SK-N-SH (cell line): ENCODE results near the gene KCNC4. TPM values are rescaled to one million over a fixed set of nuclear protein-coding genes. Genes with fewer than 3 reads are reported as not detected.

Experiments
- CTCF ChIA-PET: fragments of 300-600, 350-600 bp; formaldehyde crosslinking; extraction: SDS; loops from one replicate; lab custom pipeline; 2021; lab: Yijun Ruan, JAX
- POLR2A ChIA-PET: fragments of 350-600 bp; sonication (Branson Sonifier 250); formaldehyde crosslinking; extraction: SDS; loops from one replicate; lab custom pipeline; 2020; ENCODE audit warnings: antibody characterized with exemption, inconsistent platforms; lab: Yijun Ruan, JAX
- DNase-seq: peaks from one replicate; pipeline ENCODE4 v3.0.0; 2012
- H2AFZ ChIP-seq: fragments of 200-600 bp; sonication (generic); 2 replicates; pipeline ENCODE4 v1.8.1; 2016; ENCODE audit warnings: antibody characterized with exemption, mild to moderate bottlenecking, low read depth
- H3F3A ChIP-seq: fragments of 200-600 bp; sonication (generic); replicated peaks from 2 replicates; pipeline ENCODE3; 2016; ENCODE audit warnings: antibody characterized with exemption, mild to moderate bottlenecking; ENCODE audit not compliant: insufficient read depth
- H3K27ac ChIP-seq, 2 experiments: fragments of 200-500 bp in 1 of 2; fragments of 200-600 bp in 1 of 2; sonication (Bioruptor generic) in 1 of 2; sonication (generic), shearing (Covaris generic) in 1 of 2; 2 replicates each; pipeline versions ENCODE4 v1.5.1 to v1.6.1; 2014 to 2016; ENCODE audit warnings: low read depth in 2 of 2, inconsistent platforms in 1 of 2, low read length in 1 of 2, mild to moderate bottlenecking in 1 of 2, mixed read lengths in 1 of 2
- H3K27me3 ChIP-seq: fragments of 200-600 bp; sonication (generic), shearing (Covaris generic); 2 replicates; pipeline ENCODE4 v1.6.1; 2016; ENCODE audit warnings: mixed run types; ENCODE audit not compliant: insufficient read depth
- H3K36me3 ChIP-seq, 2 experiments: fragments of 200-500 bp in 1 of 2; fragments of 200-600 bp in 1 of 2; sonication (Bioruptor generic) in 1 of 2; sonication (generic) in 1 of 2; replicated peaks in 1 of 2; 2 replicates each; pipeline versions ENCODE3 to v1.5.1; 2014 to 2016; ENCODE audit warnings: low read length in 1 of 2, mild to moderate bottlenecking in 1 of 2; ENCODE audit not compliant: insufficient read depth in 2 of 2, control insufficient read depth in 1 of 2
- H3K4me1 ChIP-seq, 2 experiments: fragments of 200-500 bp in 1 of 2; fragments of 200-600 bp in 1 of 2; sonication (Bioruptor generic) in 1 of 2; sonication (generic), shearing (Covaris generic) in 1 of 2; 2 replicates each; pipeline versions ENCODE4 v1.5.1 to v1.6.1; 2014 to 2016; ENCODE audit warnings: low read depth in 1 of 2, low read length in 1 of 2, mixed run types in 1 of 2; ENCODE audit not compliant: insufficient read depth in 2 of 2, control insufficient read depth in 1 of 2
- H3K4me2 ChIP-seq: fragments of 200-600 bp; sonication (generic), shearing (Covaris generic); 2 replicates; pipeline ENCODE4 v1.6.1; 2017; ENCODE audit warnings: mixed run types
- H3K4me3 ChIP-seq, 2 experiments: fragments of 200-500 bp in 1 of 2; fragments of 200-600 bp in 1 of 2; sonication (Bioruptor generic) in 1 of 2; sonication (generic), shearing (Covaris generic) in 1 of 2; 2 replicates each; pipeline versions ENCODE4 v1.5.1 to v1.8.1; 2014 to 2016; ENCODE audit warnings: low read depth in 2 of 2, inconsistent platforms in 1 of 2, low read length in 1 of 2, mild to moderate bottlenecking in 1 of 2, mixed read lengths in 1 of 2, moderate library complexity in 1 of 2
- H3K79me2 ChIP-seq: fragments of 200-600 bp; sonication (generic); 2 replicates; pipeline ENCODE4 v1.8.1; 2017; ENCODE audit warnings: mild to moderate bottlenecking; ENCODE audit not compliant: insufficient read depth
- H3K9ac ChIP-seq: fragments of 200-600 bp; sonication (generic); 2 replicates; pipeline ENCODE4 v1.6.1; 2017; ENCODE audit warnings: mixed run types
- H3K9me2 ChIP-seq: fragments of 200-600 bp; sonication (generic); 2 replicates; pipeline ENCODE4 v1.6.1; 2017; ENCODE audit warnings: mixed run types
- H3K9me3 ChIP-seq: fragments of 200-600 bp; sonication (generic); 2 replicates; pipeline ENCODE4 v1.6.1; 2017; ENCODE audit warnings: mixed run types, mild to moderate bottlenecking, moderate library complexity
- H4K20me1 ChIP-seq: fragments of 200-600 bp; sonication (generic); 2 replicates; pipeline ENCODE4 v1.6.1; 2017; ENCODE audit warnings: mild to moderate bottlenecking, mixed run types; ENCODE audit not compliant: insufficient read depth
- CHD2 ChIP-seq: fragments of 150-350 bp; IDR thresholded peaks from 2 replicates; pipeline ENCODE4 v1.6.1; 2018; ENCODE audit warnings: low read length; ENCODE audit not compliant: partially characterized antibody
- EP300 ChIP-seq, 2 experiments: IDR thresholded peaks; 2 replicates each; pipeline versions ENCODE4 v1.4.0 to v1.6.1; 2012; ENCODE audit warnings: borderline replicate concordance in 1 of 2, low read depth in 1 of 2, low read length in 1 of 2
- FOSL2 ChIP-seq: IDR thresholded peaks from 2 replicates; pipeline ENCODE4 v1.4.0; 2012; ENCODE audit warnings: low read depth, mild to moderate bottlenecking, moderate library complexity, borderline replicate concordance
- FOXJ3 ChIP-seq: sonication (generic); formaldehyde crosslinking; IDR thresholded peaks from 2 replicates; pipeline ENCODE4 v1.5.1; 2020; ENCODE audit warnings: mild to moderate bottlenecking, missing genetic modification reagents
- GABPA ChIP-seq: IDR thresholded peaks from 2 replicates; pipeline ENCODE4 v1.4.0; 2012; ENCODE audit warnings: low read depth, mild to moderate bottlenecking
- GATA2 ChIP-seq: sonication (generic); formaldehyde crosslinking; IDR thresholded peaks from 2 replicates; pipeline ENCODE4 v1.5.0; 2020; ENCODE audit warnings: mild to moderate bottlenecking, missing genetic modification reagents
- IRF3 ChIP-seq: fragments of 150-350 bp; IDR thresholded peaks from 2 replicates; pipeline ENCODE4 v1.6.1; 2016; ENCODE audit warnings: mild to moderate bottlenecking, low read depth, low read length
- JUND ChIP-seq: IDR thresholded peaks from 2 replicates; pipeline ENCODE4 v1.4.0; 2012
- MEF2A ChIP-seq: IDR thresholded peaks from 2 replicates; pipeline ENCODE4 v1.4.0; 2012; ENCODE audit warnings: low read depth, borderline replicate concordance
- MXI1 ChIP-seq: IDR thresholded peaks from 2 replicates; pipeline ENCODE4 v1.6.1; 2012; ENCODE audit warnings: mild to moderate bottlenecking, low read depth, low read length, improper control_type of control experiment
- NFIC ChIP-seq: IDR thresholded peaks from 2 replicates; pipeline ENCODE4 v1.4.0; 2012; ENCODE audit warnings: borderline replicate concordance
- POLR2AphosphoS5 ChIP-seq: IDR thresholded peaks from 2 replicates; pipeline ENCODE4 v1.6.1; 2012; ENCODE audit warnings: low read depth, low read length
- RAD21 ChIP-seq: IDR thresholded peaks from 2 replicates; pipeline ENCODE4 v1.6.1; 2012; ENCODE audit warnings: mild to moderate bottlenecking, low read length
- RCOR1 ChIP-seq: fragments of 150-350 bp; IDR thresholded peaks from 2 replicates; pipeline ENCODE4 v1.6.1; 2017; ENCODE audit warnings: antibody characterized with exemption, low read length
- TAF1 ChIP-seq: IDR thresholded peaks from 2 replicates; pipeline ENCODE4 v1.6.1; 2012; ENCODE audit warnings: low read depth, mild to moderate bottlenecking, low read length, moderate library complexity, borderline replicate concordance
- TCF12 ChIP-seq: IDR thresholded peaks from 2 replicates; pipeline ENCODE4 v1.4.0; 2012
- TEAD4 ChIP-seq: IDR thresholded peaks from 2 replicates; pipeline ENCODE4 v1.4.0; 2012; ENCODE audit warnings: mild to moderate bottlenecking, borderline replicate concordance; ENCODE audit not compliant: insufficient read depth
- USF1 ChIP-seq: IDR thresholded peaks from 2 replicates; pipeline ENCODE4 v1.4.0; 2012; ENCODE audit warnings: low read depth, borderline replicate concordance
- USF2 ChIP-seq: fragments of 150-350 bp; IDR thresholded peaks from 2 replicates; pipeline ENCODE4 v1.6.1; 2017; ENCODE audit warnings: antibody characterized with exemption, low read length, low read depth, borderline replicate concordance
- WGBS: methylation state at CpG from one replicate; pipeline ENCODE4 v1.1.6; 2017; ENCODE audit warnings: low lambda C conversion rate; 5-methylcytosine and 5-hydroxymethylcytosine counted together
- polyA plus RNA-seq, 3 experiments: library from polyadenylated mRNA; depleted of rRNA; stranded (reverse); fragments of >200 nt; gene quantifications; 2 replicates each; pipeline ENCODE4 v1.2.3, GENCODE V29; 2012
- TF ChIP-seq, protein P1 (sequence below): IDR thresholded peaks from 2 replicates; pipeline ENCODE4; 2012

Gene KCNC4
- polyA plus RNA-seq, 1 of the 3 experiments (the other 2 are of a cell fraction): 0.51 TPM

DNA sequence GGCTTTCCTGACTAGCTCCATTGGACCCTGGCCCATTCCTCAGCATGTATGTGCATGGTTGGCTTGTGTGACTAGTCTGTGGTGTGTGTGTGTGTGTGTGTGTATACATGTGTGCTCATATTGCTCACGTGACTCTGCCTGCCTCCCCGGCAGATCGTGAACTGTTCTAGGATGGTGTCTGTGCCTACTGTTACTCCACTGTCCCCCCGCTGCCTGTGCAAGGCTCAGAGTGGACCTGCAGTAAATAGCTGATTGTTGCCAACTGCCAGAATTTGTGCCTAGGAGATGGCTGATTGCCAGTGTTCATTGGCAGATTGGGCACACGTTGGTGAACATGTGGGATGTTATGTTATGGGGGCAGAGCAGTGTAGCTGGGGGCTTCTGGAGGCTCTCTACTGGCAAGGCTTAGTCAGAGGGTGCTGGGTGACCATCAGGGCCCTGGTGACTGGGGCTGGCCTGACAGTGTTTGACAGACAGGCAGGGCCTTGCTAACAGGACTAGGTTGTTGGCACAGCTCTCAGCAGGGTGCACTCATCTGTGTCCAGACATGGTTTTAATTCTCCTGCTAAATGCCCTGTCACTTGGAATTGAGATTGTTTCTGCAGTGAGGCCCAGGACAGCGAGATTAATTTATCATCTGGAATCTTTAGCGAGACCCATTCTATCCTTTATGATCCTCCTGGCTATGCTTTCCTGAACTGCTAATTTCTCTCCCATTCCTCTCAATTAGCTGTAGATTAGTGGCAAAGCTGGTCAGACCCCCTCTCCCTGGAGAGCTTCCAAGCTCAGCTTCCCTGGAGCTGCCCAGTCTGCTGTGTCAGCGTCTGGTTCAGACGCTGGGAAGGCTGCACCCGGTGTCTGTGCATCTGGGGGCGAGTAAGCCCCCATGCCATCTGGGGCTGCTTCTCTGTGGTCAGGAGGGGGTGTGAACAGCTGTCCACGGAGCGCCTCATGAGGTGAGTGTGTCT is 39.1 kb upstream of the KCNC4 start:
- POLR2A ChIA-PET: interaction anchor here (0.6 to 1.5 kb wide), 6 partner anchors 16 to 136 kb away, joined by 3 to 6 read pairs (median 4); no protein-coding TSS in a partner anchor
- H2AFZ ChIP-seq: no peak overlapping the region
- H3F3A ChIP-seq: no peaks in the 10 kb centered on the region
- no peak overlapping the region for H3K4me2 ChIP-seq
- H3K4me3 ChIP-seq: no peak overlapping the region
- peak overlapping the region in 1 of 2 experiments; percentile 96; a peak in 2 of 4 replicates for H3K27ac ChIP-seq
- no peak for TF ChIP-seq MEF2A
- TF ChIP-seq IRF3: 0 out of 2 replicates have a peak, but pooled peaks have one; percentile 9
- peak; percentile 94 for TF ChIP-seq GATA2 (CRISPR knock-in tag)
- TF ChIP-seq TAF1: no peak
- TF ChIP-seq RCOR1: peak; percentile 96
- TF ChIP-seq, protein P1, sequence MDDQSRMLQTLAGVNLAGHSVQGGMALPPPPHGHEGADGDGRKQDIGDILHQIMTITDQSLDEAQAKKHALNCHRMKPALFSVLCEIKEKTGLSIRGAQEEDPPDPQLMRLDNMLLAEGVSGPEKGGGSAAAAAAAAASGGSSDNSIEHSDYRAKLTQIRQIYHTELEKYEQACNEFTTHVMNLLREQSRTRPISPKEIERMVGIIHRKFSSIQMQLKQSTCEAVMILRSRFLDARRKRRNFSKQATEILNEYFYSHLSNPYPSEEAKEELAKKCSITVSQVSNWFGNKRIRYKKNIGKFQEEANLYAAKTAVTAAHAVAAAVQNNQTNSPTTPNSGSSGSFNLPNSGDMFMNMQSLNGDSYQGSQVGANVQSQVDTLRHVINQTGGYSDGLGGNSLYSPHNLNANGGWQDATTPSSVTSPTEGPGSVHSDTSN: peak; percentile 33
- TF ChIP-seq TCF12: peak; percentile 70
- TF ChIP-seq MXI1: no peak; the same call in none of the 2 replicates
- TF ChIP-seq USF1: no peak; the same call in 1 of the 2 replicates
- no peak for TF ChIP-seq FOSL2
- no peak for TF ChIP-seq JUND
- peak; percentile 17 for TF ChIP-seq RAD21
- peak; percentile 86 for TF ChIP-seq CHD2
- peak; percentile 94 for TF ChIP-seq FOXJ3
- TF ChIP-seq POLR2AphosphoS5: peak; percentile 57; the same call in 1 of the 2 replicates
- no peak for TF ChIP-seq USF2
- TF ChIP-seq TEAD4: no peak
- TF ChIP-seq EP300 (IDR thresholded peaks at IDR 0.05; ENCODE audit: borderline replicate concordance in 1 of 2, low read depth in 1 of 2, low read length in 1 of 2): peak in 1 of 2 experiments; percentile 95; a peak in 2 of 4 replicates
- TF ChIP-seq GABPA: no peak
- peak; percentile 38 for TF ChIP-seq NFIC
- TF ChIP-seq, all 33 proteins: peak for 11
- no peaks in the 10 kb centered on the region for H3K9me2 ChIP-seq
- peak; percentile 88 for DNase-seq
- H4K20me1 ChIP-seq: no peaks in the 10 kb centered on the region
- peaks cover 0 to 72% of the 10 kb centered on the region in 2 experiments; a peak in 2 of 4 replicates for H3K4me1 ChIP-seq
- no peaks in the 10 kb centered on the region for H3K79me2 ChIP-seq
- H3K9ac ChIP-seq: no peak overlapping the region
- no peaks in the 10 kb centered on the region for H3K9me3 ChIP-seq
- CTCF ChIA-PET: interaction anchor here (0.9 to 6.6 kb wide), 17 partner anchors 17 to 289 kb away, joined by 3 to 30 read pairs (median 5); partner anchors contain the start of genes SLC6A17 and STRIP1
- H3K27me3 ChIP-seq: no peaks in the 10 kb centered on the region
- no peaks in the 10 kb centered on the region for H3K36me3 ChIP-seq
- WGBS: 33% methylated on average over 13 of the region's 13 CpGs
